ENCODE data around the gene BCAS3.

BCAS3 gene

GRCh38 chr17:61442136-61442775 is 764.6 kb downstream of the BCAS3 start:
- TF ChIP-seq CTCF (IDR thresholded peaks at IDR 0.05; ENCODE audit: control insufficient read depth, insufficient read depth, low read depth, low read length, missing control alignments) = no peak
- H3K4me3 ChIP-seq (ENCODE audit: control insufficient read depth, low read depth, low read length) = no peak overlapping the region
- DNase-seq (ENCODE audit: low read depth) = no peak
